Spleen (tissue), 11 donors: ENCODE data around the gene TTLL11. TPM values are rescaled to one million over a fixed set of nuclear protein-coding genes. Genes with fewer than 3 reads are reported as not detected.
A peak's percentile ranks its signal among the peaks of the same experiment; 100 is the strongest.

Experiments
- DNase-seq: peaks from one replicate; pipeline ENCODE4 v3.0.0-alpha.2; 2020
- H3K27ac ChIP-seq, 8 donors: fragments of 200-600 bp; sonication (generic) in 7 of 8; 1 replicate in 4 of 8; 2 replicates in 4 of 8; pipeline versions ENCODE4 v1.5.0 to v1.8.0; 2016 to 2021; ENCODE audit warnings: inconsistent platforms in 4 of 8, mild to moderate bottlenecking in 4 of 8, moderate library complexity in 1 of 8
- H3K27me3 ChIP-seq, 7 donors: fragments of 200-600 bp; sonication (generic) in 6 of 7; replicated peaks in 1 of 7; 1 replicate in 4 of 7; 2 replicates in 3 of 7; pipeline versions ENCODE4 v1.5.0 to v1.8.0; 2016 to 2021; ENCODE audit warnings: inconsistent platforms in 3 of 7, mild to moderate bottlenecking in 1 of 7
- H3K36me3 ChIP-seq, 6 donors: fragments of 200-600 bp; sonication (generic) in 5 of 6; 1 replicate in 4 of 6; 2 replicates in 2 of 6; pipeline versions ENCODE4 v1.5.0 to v1.8.0; 2016 to 2021; ENCODE audit warnings: inconsistent platforms in 2 of 6
- H3K4me1 ChIP-seq, 6 donors: fragments of 200-600 bp; sonication (generic) in 5 of 6; 1 replicate in 3 of 6; 2 replicates in 3 of 6; pipeline versions ENCODE4 v1.5.0 to v1.8.0; 2016 to 2021; ENCODE audit warnings: inconsistent platforms in 3 of 6
- H3K4me3 ChIP-seq, 8 donors: fragments of 200-600 bp; sonication (generic) in 7 of 8; 1 replicate in 4 of 8; 2 replicates in 4 of 8; pipeline versions ENCODE4 v1.5.0 to v1.8.0; 2016 to 2021; ENCODE audit warnings: inconsistent platforms in 4 of 8, mild to moderate bottlenecking in 4 of 8, moderate library complexity in 2 of 8
- H3K9me3 ChIP-seq, 8 donors: fragments of 200-600 bp; sonication (generic) in 7 of 8; 1 replicate in 4 of 8; 2 replicates in 4 of 8; pipeline versions ENCODE4 v1.5.0 to v1.8.0; 2016 to 2021; ENCODE audit warnings: inconsistent platforms in 4 of 8
- POLR2A ChIP-seq, 3 donors: fragments of 450-650 bp; IDR thresholded peaks; one replicate each; pipeline ENCODE4 v1.5.1; 2017; ENCODE audit warnings: antibody characterized with exemption in 3 of 3, mild to moderate bottlenecking in 1 of 3
- POLR2AphosphoS5 ChIP-seq, 3 donors: sonication (generic); formaldehyde crosslinking; IDR thresholded peaks; one replicate each; pipeline ENCODE4 v1.5.1; 2017; ENCODE audit warnings: antibody characterized with exemption in 3 of 3
- WGBS, 5 donors: extraction: QIAGEN DNeasy Blood & Tissue Kit in 3 of 5; methylation state at CpG; one replicate each; pipeline versions ENCODE4 v1.1.5 to v1.1.7; 2013 to 2018; 5-methylcytosine and 5-hydroxymethylcytosine counted together
- intact Hi-C: fragments of 100-400 bp; cut with DNase I; formaldehyde crosslinking; loops from one replicate; pipeline ENCODE4 v1.15.0; 2023; ENCODE audit warnings: low total_unique reads
- polyA plus RNA-seq, 3 donors: library from polyadenylated mRNA; stranded (reverse); fragments of 200-250 nt; gene quantifications; one replicate each; pipeline ENCODE4 v1.2.1, GENCODE V29; 2013
- total RNA-seq, 7 donors: library from RNA; depleted of rRNA in 3 of 7; stranded (reverse); fragments of >200 nt in 3 of 7; fragmentation: NEBNext Ultra II Directional in 4 of 7; extraction: Animal tissue kit (Norgen Biotek cat#: 25700) in 4 of 7; gene quantifications; one replicate each; pipeline versions ENCODE4 v1.1.0 to v1.2.1, GENCODE V29; 2016 to 2021
- TF ChIP-seq, protein P1 (sequence below), 11 experiments: fragments of 200-600 bp in 7 of 11; fragments of 450-650 bp in 4 of 11; sonication (generic) in 4 of 11; IDR thresholded peaks in 8 of 11; conservative IDR thresholded peaks in 3 of 11; 1 replicate in 7 of 11; 2 replicates in 4 of 11; pipeline versions ENCODE4 v1.4.0 to v1.8.0; 2016 to 2021; ENCODE audit warnings: antibody characterized with exemption in 11 of 11, inconsistent platforms in 4 of 11, mild to moderate bottlenecking in 1 of 11
- donor health status: healthy with polysubstance abuse.
- donor health status: DM: no; HTN: no; CAD: no; lungs with moderate emphysema.
- donor health status: DM: no; HTN: no; CAD: no.
- donor health status: Bipolar disorder and iron deficiency.
- donor health status: healthy.
- donor health status: DM: no; HTN: no; CAD: no.
- donor health status: DM: yes; HTN: yes; CAD: no.

Gene TTLL11
- total and polyA plus RNA-seq, 10 donors: 1.6 to 12.8 (median 7.3) TPM

DNA sequence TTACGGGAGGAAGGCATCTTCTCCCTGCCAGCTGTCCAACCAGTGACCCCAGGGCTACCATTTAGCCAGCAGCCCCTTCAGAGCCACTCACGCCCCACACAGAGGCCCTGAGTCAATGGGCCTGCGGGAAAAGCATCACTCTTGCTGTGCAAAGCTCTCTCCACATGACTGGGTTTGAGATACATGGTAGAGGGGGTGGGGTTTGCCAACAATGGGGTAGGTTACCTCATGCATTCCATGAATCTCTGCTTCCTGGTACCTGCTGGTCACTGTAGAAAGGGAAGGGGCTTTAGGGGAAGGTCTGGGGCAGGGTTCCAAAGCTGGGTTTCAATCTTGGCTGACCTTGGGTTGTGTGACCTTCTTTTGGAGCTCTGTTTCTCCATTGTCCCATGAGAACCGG lies 22.9 kb upstream of the TTLL11 start:
- H3K27me3 ChIP-seq: peaks cover 0 to 8% (median 0%) of the 10 kb centered on the region in 7 donors
- peaks cover 0 to 23% (median 1%) of the 10 kb centered on the region in 6 donors for H3K4me1 ChIP-seq
- peaks cover 0 to 6% (median 0%) of the 10 kb centered on the region in 8 donors for H3K9me3 ChIP-seq
- H3K4me3 ChIP-seq: no peak overlapping the region
- no peak overlapping the region for H3K27ac ChIP-seq
- TF ChIP-seq, protein P1, sequence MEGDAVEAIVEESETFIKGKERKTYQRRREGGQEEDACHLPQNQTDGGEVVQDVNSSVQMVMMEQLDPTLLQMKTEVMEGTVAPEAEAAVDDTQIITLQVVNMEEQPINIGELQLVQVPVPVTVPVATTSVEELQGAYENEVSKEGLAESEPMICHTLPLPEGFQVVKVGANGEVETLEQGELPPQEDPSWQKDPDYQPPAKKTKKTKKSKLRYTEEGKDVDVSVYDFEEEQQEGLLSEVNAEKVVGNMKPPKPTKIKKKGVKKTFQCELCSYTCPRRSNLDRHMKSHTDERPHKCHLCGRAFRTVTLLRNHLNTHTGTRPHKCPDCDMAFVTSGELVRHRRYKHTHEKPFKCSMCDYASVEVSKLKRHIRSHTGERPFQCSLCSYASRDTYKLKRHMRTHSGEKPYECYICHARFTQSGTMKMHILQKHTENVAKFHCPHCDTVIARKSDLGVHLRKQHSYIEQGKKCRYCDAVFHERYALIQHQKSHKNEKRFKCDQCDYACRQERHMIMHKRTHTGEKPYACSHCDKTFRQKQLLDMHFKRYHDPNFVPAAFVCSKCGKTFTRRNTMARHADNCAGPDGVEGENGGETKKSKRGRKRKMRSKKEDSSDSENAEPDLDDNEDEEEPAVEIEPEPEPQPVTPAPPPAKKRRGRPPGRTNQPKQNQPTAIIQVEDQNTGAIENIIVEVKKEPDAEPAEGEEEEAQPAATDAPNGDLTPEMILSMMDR (IDR thresholded peaks at IDR 0.05 in 8 of 11, conservative IDR thresholded peaks at IDR 0.05 in 3 of 11): no peak
- TF ChIP-seq POLR2A (IDR thresholded peaks at IDR 0.05) (no peak), POLR2AphosphoS5 (IDR thresholded peaks at IDR 0.05) (no peak)
- intact Hi-C loops: no loop called here
- 57 to 79% (median 75%) methylated on average over 3 to 4 of the region's 4 CpGs for WGBS, 5 donors
- DNase-seq: no peak
- H3K36me3 ChIP-seq: no peaks in the 10 kb centered on the region

DNA sequence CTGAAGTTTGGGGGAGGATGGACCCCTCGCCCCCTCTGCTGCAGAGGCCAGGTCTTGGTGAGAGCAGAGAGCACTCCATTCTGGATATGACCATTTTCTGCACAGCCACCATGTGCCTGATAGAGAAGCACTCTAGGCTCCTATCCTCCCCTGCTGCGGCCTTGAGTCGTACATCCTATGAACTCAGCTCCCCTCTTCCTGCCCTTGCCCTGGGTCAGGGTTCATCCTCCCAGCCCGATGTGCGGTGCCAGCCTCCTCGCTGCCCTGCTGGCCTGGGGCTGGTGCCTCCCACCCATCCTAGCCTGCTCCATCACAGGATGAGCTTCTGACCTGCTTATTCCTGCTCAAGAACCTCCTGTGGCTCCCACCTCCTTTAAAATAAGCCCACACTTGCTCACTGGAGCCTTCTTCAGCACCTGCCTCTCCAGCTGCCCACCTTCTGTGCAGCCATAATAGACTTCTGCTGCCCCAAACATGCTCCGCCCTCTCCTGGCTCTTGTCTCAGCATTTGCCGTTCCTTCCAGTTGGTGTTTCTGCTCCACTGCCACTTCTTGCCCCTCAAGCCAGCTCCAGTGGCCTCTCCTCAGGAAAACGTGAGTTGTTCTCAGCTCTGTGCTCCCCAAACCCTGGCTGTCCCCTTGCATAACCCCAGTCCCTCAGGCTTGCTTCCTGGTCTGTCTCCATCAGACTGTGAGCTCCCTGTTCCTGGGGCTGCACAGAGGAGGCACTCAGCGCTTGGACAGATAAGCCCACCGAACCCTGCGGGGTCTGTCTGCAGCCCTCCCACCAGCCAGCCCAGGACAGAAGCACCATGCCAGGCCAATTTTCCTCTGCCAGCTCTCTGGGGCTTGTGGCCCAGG lies 22.3 kb upstream of the TTLL11 start:
- Histone ChIP-seq H3K9me3 (peaks cover 0 to 6% (median 0%) of the 10 kb centered on the region in 8 donors), H3K27me3 (peaks cover 0 to 8% (median 0%) of the 10 kb centered on the region in 7 donors), H3K4me3 (no peak overlapping the region), H3K4me1 (peaks cover 0 to 23% (median 1%) of the 10 kb centered on the region in 6 donors), H3K27ac (no peak overlapping the region), H3K36me3 (no peaks in the 10 kb centered on the region)
- intact Hi-C loops: no loop called here
- WGBS, 5 donors: 57 to 81% (median 75%) methylated on average over 12 of the region's 12 CpGs
- TF ChIP-seq POLR2AphosphoS5 (IDR thresholded peaks at IDR 0.05): peak; percentile 40 to 60 (median 46)
- TF ChIP-seq, protein P1 (IDR thresholded peaks at IDR 0.05 in 8 of 11, conservative IDR thresholded peaks at IDR 0.05 in 3 of 11): no peak
- DNase-seq: no peak

DNA sequence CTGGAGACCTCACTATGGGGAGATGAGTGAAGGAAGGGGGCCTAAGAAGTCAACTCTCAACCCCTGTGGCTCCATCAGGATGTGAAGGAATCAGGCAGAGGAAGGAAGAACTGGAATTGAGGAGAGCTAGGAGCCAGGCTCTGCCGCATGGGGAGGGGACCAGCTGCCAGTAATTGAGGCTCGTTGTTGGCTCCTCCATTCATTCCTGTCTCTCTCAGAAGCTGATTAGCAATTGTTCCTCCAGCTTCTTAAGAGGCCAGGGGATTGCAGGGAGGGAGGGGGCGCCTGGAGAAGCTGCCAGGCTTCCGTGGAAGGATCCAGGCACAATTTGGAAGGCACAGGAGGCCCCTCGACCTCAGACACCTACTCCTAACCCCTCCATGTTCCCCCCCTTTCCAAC lies 20.5 kb upstream of the TTLL11 start:
- Histone ChIP-seq H3K4me1 (peaks cover 0 to 23% (median 1%) of the 10 kb centered on the region in 6 donors), H3K9me3 (peaks cover 0 to 6% (median 0%) of the 10 kb centered on the region in 8 donors), H3K27ac (no peak overlapping the region), H3K27me3 (peaks cover 0 to 8% (median 0%) of the 10 kb centered on the region in 7 donors), H3K36me3 (no peaks in the 10 kb centered on the region), H3K4me3 (no peak overlapping the region)
- whole genome bisulfite sequencing, 5 donors: 49 to 69% (median 65%) methylated on average over 5 of the region's 5 CpGs
- intact Hi-C loops: no loop called here
- no peak for TF ChIP-seq POLR2AphosphoS5 (IDR thresholded peaks at IDR 0.05)
- TF ChIP-seq, protein P1 (IDR thresholded peaks at IDR 0.05 in 8 of 11, conservative IDR thresholded peaks at IDR 0.05 in 3 of 11): no peak
- TF ChIP-seq POLR2A (IDR thresholded peaks at IDR 0.05): no peak
- no peak for DNase-seq

DNA sequence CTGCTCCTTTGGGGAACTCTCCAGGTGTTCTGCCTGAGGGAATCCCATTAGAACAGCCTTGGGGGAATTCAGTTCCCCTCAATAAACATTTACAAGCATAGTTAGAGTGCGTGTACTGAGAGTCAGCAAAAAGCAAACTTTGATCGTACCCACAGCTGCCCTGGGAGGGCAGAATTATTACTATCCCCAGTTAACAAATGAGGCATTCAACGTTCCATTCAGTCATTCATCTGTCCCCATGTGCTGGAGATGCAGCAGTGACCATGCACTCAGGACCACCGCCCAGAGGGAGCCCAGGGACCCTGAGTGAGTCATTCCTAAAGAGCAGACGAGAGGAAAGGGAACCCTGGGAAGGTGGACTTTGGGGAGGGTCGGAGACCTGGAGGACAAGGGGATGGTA lies 19.1 kb upstream of the TTLL11 start:
- 80 to 91% (median 88%) methylated on average over 6 of the region's 6 CpGs for WGBS, 5 donors
- intact Hi-C loops: no loop called here
- peaks cover 0 to 8% (median 0%) of the 10 kb centered on the region in 7 donors for H3K27me3 ChIP-seq
- DNase-seq: no peak
- no peaks in the 10 kb centered on the region for H3K36me3 ChIP-seq
- H3K9me3 ChIP-seq: peaks cover 0 to 3% (median 0%) of the 10 kb centered on the region in 8 donors
- H3K4me1 ChIP-seq: peaks cover 0 to 23% (median 1%) of the 10 kb centered on the region in 6 donors
- H3K27ac ChIP-seq: no peak overlapping the region
- TF ChIP-seq POLR2A (IDR thresholded peaks at IDR 0.05) (no peak), POLR2AphosphoS5 (IDR thresholded peaks at IDR 0.05) (no peak)
- TF ChIP-seq, protein P1 (IDR thresholded peaks at IDR 0.05 in 8 of 11, conservative IDR thresholded peaks at IDR 0.05 in 3 of 11): no peak
- H3K4me3 ChIP-seq: no peak overlapping the region
